HG03432 (cell line): ENCODE measurements around the gene GPBAR1.
"Not testable (repeated sequence)": the region's sequence is repeated elsewhere in the genome, so short reads cannot be mapped to it uniquely, and the experiment has no call there.

Experiments
- ATAC-seq: cut with Tn5 transposase; IDR thresholded peaks from one replicate; pipeline ENCODE4 v1.9.1; 2021; ENCODE audit warnings: mild to moderate bottlenecking, moderate library complexity; ENCODE audit not compliant: unreplicated experiment

Gene GPBAR1

DNA sequence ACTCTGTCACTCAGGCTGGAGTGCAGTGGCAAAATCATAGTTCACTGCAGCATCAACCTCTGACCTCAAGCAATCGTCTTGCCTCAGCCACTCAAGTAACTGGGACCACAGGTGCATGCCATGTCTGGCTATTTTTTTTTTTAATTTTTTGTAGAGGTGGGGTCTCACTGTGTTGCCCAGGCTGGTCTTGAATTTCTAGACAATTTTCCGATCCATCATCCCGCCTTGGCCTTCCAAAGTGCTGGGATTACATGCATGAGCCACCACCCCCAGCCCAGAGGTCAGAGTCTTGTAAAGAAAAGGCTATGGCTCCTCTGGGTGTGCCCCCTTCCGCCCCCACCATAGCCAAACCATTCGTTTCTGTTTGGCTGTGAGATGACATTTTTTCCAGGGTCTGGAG lies 44.6 kb downstream of the GPBAR1 start:
- no peak for ATAC-seq

DNA sequence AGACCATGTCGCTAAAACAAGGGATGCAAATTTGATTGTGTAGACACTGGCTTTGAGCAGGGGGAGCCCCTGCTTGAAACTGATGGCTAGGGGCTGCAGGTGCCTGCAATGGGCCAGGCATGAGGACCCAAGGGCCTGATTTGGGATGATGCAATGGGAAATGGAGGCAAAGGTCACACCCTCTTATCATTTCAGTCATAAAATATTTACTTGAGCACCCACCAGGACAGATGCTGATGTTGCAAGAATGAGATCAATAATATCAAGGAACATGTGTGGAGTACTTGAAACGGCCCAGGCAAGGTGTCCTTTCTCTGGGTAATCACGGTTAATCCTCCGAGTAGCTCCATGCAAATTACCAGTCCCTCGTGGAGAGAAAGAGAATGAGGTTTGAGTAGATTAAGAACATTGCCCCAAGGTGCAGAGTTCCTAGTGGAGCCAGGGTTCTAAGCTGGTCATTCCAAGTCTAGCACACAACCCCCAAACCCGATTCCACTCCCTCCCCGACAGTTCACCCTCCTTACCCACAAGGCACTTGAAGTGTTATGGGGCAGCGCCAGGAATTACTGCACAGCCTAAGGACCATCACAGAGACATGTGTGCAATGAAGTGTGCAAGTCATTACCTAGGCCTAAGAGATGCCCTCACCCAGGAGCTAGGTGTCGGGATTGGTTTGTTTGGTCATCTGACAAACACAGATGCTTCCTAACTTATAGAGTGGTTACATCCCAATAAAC lies 45.5 kb downstream of the GPBAR1 start:
- ATAC-seq, result no peak

DNA sequence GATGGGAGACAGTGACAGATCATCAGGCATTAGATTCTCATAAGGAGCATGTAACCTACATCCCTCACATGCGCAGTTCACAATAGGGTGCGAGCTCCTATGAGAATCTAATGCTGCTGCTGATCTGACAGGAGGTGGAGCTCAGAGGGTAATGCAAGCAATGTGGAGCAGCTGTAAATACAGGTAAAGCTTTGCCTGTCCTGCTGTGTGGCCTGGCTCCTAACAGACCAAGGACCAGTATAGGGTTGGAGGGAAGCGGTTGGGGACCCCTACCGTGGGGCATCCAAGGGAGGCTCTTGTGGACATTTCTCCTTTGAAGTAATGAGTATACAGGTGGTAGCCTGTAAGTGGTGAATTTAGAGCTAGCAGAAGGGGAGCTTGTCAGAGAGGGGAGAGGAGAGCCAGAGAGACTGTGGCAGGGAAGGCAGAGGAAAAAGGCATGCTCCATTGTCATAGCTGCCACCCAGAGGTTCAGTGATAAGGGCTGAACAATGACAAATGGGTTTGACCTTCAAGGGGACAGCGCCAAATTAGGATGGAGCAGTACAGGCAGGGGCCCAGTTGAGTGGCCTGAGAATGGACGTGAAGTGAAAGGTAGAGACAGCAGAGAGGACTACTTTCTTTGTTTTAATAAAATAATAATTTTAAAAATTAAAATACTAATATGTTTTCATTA lies 46.7 kb downstream of the GPBAR1 start:
- no peak for ATAC-seq

DNA sequence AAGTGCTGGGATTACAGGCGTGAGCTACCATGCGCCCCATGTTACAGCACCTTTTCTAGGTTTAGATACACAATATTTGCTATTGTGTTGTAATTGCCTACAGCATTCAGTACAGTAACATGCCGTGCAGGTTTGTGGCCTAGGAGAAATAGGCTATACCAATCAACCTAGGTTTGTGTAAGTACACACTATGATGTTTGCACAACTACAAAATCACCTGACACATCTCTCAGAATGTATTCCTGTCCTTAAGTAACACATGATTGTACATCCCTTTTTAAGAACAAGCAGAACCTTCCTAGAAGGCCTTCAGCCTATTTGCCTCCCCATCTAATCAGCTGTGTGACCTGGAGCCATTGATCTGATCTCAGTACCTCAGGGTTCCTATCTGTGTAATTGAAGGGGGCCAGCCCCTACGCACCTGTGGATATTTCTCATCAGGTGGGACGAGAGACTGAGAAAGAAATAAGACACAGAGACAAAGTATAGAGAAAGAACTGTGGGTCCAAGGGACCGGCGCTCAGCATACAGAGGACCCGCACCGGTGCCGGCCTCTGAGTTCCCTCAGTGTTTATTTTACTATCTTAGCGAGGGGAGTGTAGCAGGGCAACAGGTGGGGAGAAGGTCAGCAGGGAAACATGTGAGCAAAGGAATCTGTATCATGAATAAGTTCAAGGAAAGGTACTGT lies 50.2 kb downstream of the GPBAR1 start:
- no peak for ATAC-seq

DNA sequence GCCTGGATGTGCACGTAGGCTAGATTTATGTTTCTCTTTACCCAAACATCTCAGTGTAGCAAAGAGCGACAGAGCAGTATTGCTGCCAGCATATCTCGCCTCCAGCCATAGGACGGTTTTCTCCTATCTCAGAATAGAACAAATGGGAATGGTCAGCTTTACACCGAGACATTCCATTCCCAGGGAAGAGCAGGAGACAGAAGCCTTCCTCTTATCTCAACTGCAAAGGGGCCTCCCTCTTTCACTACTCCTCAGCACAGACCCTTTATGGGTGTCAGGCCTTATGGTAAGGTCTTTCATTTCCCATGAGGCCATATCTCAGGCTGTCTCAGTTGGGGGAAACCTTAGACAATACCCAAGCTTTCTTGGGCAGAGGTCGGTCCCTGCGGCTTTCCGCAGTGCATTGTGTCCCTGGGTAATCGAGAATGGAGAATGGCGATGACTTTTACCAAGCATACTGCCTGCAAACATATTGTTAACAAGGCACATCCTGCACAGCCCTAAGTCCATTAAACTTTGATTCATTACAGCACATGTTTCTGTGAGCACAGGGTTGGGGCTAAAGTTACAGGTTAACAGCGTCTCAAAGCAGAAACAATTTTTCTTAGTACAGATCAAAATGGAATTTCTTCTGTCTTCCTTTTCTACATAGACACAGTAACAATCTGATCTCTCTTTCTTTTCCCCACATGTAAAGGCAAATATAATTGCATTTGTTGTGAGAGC lies 50.9 kb downstream of the GPBAR1 start:
- ATAC-seq, result not testable (repeated sequence)

DNA sequence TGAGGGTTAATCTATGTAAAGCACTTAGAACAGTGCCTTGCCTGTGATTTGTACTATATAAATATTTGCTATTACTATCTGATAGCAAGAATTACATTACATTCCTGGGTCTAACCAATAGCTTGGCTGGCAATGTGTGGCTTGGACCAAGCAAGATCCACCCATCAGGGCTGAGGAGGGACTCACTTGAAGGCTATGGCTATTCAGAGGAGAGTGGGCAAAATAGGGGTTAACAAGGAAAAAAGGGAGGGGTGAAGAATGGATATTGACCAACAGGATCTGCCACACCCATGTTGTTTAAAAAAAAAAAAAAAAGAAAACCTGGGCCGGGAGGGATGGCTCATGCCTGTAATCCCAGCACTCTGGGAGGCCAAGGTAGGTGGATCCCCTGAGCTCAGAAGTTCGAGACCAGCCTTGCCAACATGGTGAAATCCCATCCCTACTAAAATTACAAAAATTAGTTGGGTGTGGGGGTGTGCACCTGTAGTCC lies 51.5 kb downstream of the GPBAR1 start:
- ATAC-seq, result no peak

DNA sequence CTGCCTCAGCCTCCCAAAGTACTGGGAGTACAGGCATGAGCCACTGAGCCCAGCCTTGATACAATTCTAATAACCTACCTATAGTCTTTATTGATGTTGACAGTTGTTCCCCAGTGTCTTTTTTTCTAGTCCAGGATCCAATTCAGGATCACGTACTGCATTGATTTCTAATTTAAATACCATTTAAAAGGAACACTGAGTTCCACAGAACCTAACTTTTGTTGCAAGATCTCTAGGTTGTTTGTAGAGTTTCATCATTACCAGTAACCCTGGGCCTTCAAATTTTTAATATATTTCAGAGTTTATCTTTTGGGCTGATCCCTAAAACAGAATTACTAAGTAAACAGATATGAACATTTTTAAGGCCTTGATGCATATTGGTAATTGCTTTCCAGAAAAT lies 52.5 kb downstream of the GPBAR1 start:
- ATAC-seq, result no peak
